ENCODE data around the gene DSEL. TPM values are rescaled to one million over a fixed set of nuclear protein-coding genes. Genes with fewer than 3 reads are reported as not detected.

DSEL gene
- total and polyA plus RNA-seq, 2 experiments from 2014 or later: 4.0 to 18.9 TPM

DNA sequence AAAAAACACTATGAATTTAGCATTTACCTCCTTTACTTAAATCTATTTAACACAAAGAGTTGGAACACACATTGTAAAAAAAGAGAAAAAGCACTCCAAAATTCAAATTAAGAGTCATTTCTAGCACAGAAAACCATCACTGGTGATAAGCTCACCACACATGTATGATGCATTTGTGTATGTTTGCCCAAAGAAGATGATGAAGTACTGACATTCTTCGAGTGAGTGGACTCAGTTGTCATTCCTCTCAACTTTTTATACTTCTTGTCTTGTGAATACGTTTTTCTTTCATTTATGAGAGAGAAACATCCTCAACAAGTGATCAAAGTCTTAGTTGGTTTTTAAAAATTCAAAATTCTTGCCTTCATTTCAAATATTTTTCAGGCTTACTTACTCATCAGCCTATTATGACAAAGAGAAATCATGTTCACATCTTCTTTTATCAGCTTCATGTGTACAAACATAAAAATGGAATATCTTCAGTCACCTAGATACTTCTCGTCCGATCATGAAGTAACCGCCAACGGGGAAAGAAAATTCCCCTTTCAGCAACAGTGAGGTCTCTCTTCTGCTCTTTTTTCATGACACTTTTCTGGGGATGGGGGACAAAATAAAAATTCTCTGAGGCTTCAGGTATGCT lies 1.5 kb downstream of the DSEL start:
- Histone ChIP-seq H3K9me3 (ENCODE audit: low read depth) (no peaks in the 10 kb centered on the region), H3K4me1 (ENCODE audit: insufficient read depth) (peaks cover 15% of the 10 kb centered on the region), H4K20me1 (ENCODE audit: insufficient read depth, poor library complexity, severe bottlenecking) (no peaks in the 10 kb centered on the region), H3K9me2 (replicated peaks; ENCODE audit: insufficient read depth) (no peaks in the 10 kb centered on the region), H3K27ac (no peak overlapping the region), H3K36me3 (replicated peaks; ENCODE audit: insufficient read depth, low read depth) (no peaks in the 10 kb centered on the region), H3K4me2 (peak overlapping the region; percentile 83), H3K79me2 (peaks cover 24% of the 10 kb centered on the region), H3K27me3 (no peaks in the 10 kb centered on the region), H2AFZ (peak overlapping the region; percentile 63), H3K4me3 (peak overlapping the region; percentile 66)
- WGBS (ENCODE audit: low lambda C conversion rate, missing lambda C conversion rate): 47% methylated on average over 6 of the region's 6 CpGs
- no peak for DNase-seq (ENCODE audit: low spot score)
- TF ChIP-seq, protein P1, sequence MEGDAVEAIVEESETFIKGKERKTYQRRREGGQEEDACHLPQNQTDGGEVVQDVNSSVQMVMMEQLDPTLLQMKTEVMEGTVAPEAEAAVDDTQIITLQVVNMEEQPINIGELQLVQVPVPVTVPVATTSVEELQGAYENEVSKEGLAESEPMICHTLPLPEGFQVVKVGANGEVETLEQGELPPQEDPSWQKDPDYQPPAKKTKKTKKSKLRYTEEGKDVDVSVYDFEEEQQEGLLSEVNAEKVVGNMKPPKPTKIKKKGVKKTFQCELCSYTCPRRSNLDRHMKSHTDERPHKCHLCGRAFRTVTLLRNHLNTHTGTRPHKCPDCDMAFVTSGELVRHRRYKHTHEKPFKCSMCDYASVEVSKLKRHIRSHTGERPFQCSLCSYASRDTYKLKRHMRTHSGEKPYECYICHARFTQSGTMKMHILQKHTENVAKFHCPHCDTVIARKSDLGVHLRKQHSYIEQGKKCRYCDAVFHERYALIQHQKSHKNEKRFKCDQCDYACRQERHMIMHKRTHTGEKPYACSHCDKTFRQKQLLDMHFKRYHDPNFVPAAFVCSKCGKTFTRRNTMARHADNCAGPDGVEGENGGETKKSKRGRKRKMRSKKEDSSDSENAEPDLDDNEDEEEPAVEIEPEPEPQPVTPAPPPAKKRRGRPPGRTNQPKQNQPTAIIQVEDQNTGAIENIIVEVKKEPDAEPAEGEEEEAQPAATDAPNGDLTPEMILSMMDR (IDR thresholded peaks at IDR 0.05; ENCODE audit: poor library complexity): no peak
- TF ChIP-seq EZH2 (IDR thresholded peaks at IDR 0.05; ENCODE audit: borderline replicate concordance) (no peak), EZH2phosphoT487 (IDR thresholded peaks at IDR 0.05; ENCODE audit: low read depth, severe bottlenecking, unreplicated experiment) (no peak)

DNA sequence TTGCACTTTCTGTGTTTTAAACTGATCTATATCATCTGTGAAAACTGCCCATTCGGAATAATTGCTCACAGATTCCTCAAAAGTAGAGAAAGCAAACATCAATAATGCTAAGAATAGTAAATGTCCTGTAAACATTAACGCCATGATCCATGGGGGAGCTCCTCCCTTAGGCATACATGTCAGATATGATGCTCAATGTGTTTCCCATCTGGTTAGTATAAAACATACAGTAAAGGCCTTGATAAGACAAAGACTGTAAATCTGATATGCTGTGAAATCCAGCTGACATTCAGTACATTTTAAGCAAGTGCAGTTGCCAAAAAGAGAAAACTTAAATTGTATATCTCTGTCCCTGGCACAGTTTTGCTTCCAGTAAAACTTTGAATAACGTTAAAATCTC lies 2.1 kb downstream of the DSEL start:
- H3K4me1 ChIP-seq (ENCODE audit: insufficient read depth): peaks cover 13% of the 10 kb centered on the region
- no peak overlapping the region for H3K27ac ChIP-seq
- H3K36me3 ChIP-seq (replicated peaks; ENCODE audit: insufficient read depth, low read depth): no peaks in the 10 kb centered on the region
- no peaks in the 10 kb centered on the region for H3K27me3 ChIP-seq
- peaks cover 24% of the 10 kb centered on the region for H3K79me2 ChIP-seq
- H3K4me3 ChIP-seq: peak overlapping the region; percentile 66
- TF ChIP-seq EZH2 (IDR thresholded peaks at IDR 0.05; ENCODE audit: borderline replicate concordance): no peak
- TF ChIP-seq, protein P1 (IDR thresholded peaks at IDR 0.05; ENCODE audit: poor library complexity): no peak
- TF ChIP-seq EZH2phosphoT487 (IDR thresholded peaks at IDR 0.05; ENCODE audit: low read depth, severe bottlenecking, unreplicated experiment): no peak
- peak overlapping the region; percentile 83 for H3K4me2 ChIP-seq
- H4K20me1 ChIP-seq (ENCODE audit: insufficient read depth, poor library complexity, severe bottlenecking): no peaks in the 10 kb centered on the region
- WGBS (ENCODE audit: low lambda C conversion rate, missing lambda C conversion rate): 52% methylated on average over 3 of the region's 3 CpGs
- no peaks in the 10 kb centered on the region for H3K9me3 ChIP-seq (ENCODE audit: low read depth)
- H3K9me2 ChIP-seq (replicated peaks; ENCODE audit: insufficient read depth): no peaks in the 10 kb centered on the region
- no peak overlapping the region for H2AFZ ChIP-seq
- no peak for DNase-seq (ENCODE audit: low spot score)

DNA sequence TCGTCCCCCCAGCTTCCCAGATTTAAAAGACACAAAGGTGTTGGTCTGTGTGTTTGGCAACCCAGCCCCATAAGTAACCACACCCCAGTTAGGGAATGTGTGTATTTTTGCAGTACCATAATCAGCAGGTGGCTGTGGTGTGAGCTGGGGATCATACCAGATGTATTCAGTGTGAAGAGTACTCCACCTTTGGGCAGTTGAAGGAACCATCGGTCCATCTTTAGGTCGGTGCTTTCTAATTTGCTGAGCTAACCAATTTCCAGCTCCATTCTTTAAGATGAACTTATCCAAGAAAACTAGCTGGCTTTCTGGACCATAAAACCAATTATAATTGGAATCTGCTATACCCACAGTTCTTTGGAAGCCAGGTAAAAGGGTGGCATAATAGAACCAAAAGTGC lies 3.2 kb downstream of the DSEL start:
- Histone ChIP-seq H3K79me2 (peaks cover 24% of the 10 kb centered on the region), H4K20me1 (ENCODE audit: insufficient read depth, poor library complexity, severe bottlenecking) (no peaks in the 10 kb centered on the region), H3K4me2 (peak overlapping the region; percentile 83), H3K27ac (no peak overlapping the region), H3K4me1 (ENCODE audit: insufficient read depth) (peaks cover 13% of the 10 kb centered on the region), H3K36me3 (replicated peaks; ENCODE audit: insufficient read depth, low read depth) (no peaks in the 10 kb centered on the region), H3K9me2 (replicated peaks; ENCODE audit: insufficient read depth) (no peaks in the 10 kb centered on the region), H3K9me3 (ENCODE audit: low read depth) (no peaks in the 10 kb centered on the region), H2AFZ (no peak overlapping the region), H3K4me3 (no peak overlapping the region), H3K27me3 (no peaks in the 10 kb centered on the region)
- TF ChIP-seq EZH2phosphoT487 (IDR thresholded peaks at IDR 0.05; ENCODE audit: low read depth, severe bottlenecking, unreplicated experiment): no peak
- no peak for TF ChIP-seq EZH2 (IDR thresholded peaks at IDR 0.05; ENCODE audit: borderline replicate concordance)
- TF ChIP-seq, protein P1 (IDR thresholded peaks at IDR 0.05; ENCODE audit: poor library complexity): no peak
- peak; percentile 7 for DNase-seq (ENCODE audit: low spot score)
- 98% methylated on average over 3 of the region's 3 CpGs for WGBS (ENCODE audit: low lambda C conversion rate, missing lambda C conversion rate)

Measured in hepatocyte (in vitro differentiated cells).